GM18870 (cell line): ENCODE measurements around the gene DENND4A.
"Not testable (repeated sequence)": the region's sequence is repeated elsewhere in the genome, so short reads cannot be mapped to it uniquely, and the experiment has no call there.

Experiments used
- ATAC-seq: cut with Tn5 transposase; IDR thresholded peaks from one replicate; pipeline ENCODE4 v1.9.1; 2021; ENCODE audit warnings: moderate library complexity; ENCODE audit not compliant: unreplicated experiment

The DENND4A gene

GRCh38 chr15:65819563-65819960 lies 27.5 kb upstream of the DENND4A start:
- no peak for ATAC-seq

GRCh38 chr15:65818927-65819562 lies 27.0 kb upstream of the DENND4A start:
- peak; percentile 69 for ATAC-seq

- no peak for ATAC-seq
Measured at GRCh38 chr15:65816441-65816840, 24.3 kb upstream of the DENND4A start.

GRCh38 chr15:65816008-65816407 lies 23.9 kb upstream of the DENND4A start:
- ATAC-seq: not testable (repeated sequence)

GRCh38 chr15:65814271-65814670 lies 22.2 kb upstream of the DENND4A start:
- ATAC-seq: not testable (repeated sequence)

- no peak for ATAC-seq
Measured at GRCh38 chr15:65812916-65813315, 20.8 kb upstream of the DENND4A start.

- ATAC-seq: no peak
Measured at GRCh38 chr15:65812467-65812866, 20.4 kb upstream of the DENND4A start.

GRCh38 chr15:65811835-65812234 lies 19.7 kb upstream of the DENND4A start:
- no peak for ATAC-seq

GRCh38 chr15:65811011-65811733 lies 19.1 kb upstream of the DENND4A start:
- not testable (repeated sequence) for ATAC-seq

GRCh38 chr15:65806397-65806796 lies 14.3 kb upstream of the DENND4A start:
- no peak for ATAC-seq

GRCh38 chr15:65805019-65805745 lies 13.1 kb upstream of the DENND4A start:
- no peak for ATAC-seq

- no peak for ATAC-seq
Measured at GRCh38 chr15:65804252-65804931, 12.3 kb upstream of the DENND4A start.

- no peak for ATAC-seq
Measured at GRCh38 chr15:65801229-65801805, 9.2 kb upstream of the DENND4A start.

- no peak for ATAC-seq
Measured at GRCh38 chr15:65796610-65797078, 4.6 kb upstream of the DENND4A start.

GRCh38 chr15:65795663-65796216 lies 3.6 kb upstream of the DENND4A start:
- ATAC-seq: no peak

- no peak for ATAC-seq
Measured at GRCh38 chr15:65793818-65794104, 1.7 kb upstream of the DENND4A start.

- ATAC-seq: no peak
Measured at GRCh38 chr15:65792988-65793817, 1.1 kb upstream of the DENND4A start.

- ATAC-seq: no peak
Measured at GRCh38 chr15:65791335-65792137, 557 bp downstream of the DENND4A start.

GRCh38 chr15:65790694-65791334 lies 1.3 kb downstream of the DENND4A start:
- no peak for ATAC-seq
